Globus pallidus (tissue), 1 donor: Measurements from ENCODE around the gene ARHGAP4.

Experiments
- DNase-seq: peaks from one replicate; pipeline ENCODE4 v3.0.0-alpha.2; 2015; ENCODE audit warnings: low spot score

The ARHGAP4 gene

DNA sequence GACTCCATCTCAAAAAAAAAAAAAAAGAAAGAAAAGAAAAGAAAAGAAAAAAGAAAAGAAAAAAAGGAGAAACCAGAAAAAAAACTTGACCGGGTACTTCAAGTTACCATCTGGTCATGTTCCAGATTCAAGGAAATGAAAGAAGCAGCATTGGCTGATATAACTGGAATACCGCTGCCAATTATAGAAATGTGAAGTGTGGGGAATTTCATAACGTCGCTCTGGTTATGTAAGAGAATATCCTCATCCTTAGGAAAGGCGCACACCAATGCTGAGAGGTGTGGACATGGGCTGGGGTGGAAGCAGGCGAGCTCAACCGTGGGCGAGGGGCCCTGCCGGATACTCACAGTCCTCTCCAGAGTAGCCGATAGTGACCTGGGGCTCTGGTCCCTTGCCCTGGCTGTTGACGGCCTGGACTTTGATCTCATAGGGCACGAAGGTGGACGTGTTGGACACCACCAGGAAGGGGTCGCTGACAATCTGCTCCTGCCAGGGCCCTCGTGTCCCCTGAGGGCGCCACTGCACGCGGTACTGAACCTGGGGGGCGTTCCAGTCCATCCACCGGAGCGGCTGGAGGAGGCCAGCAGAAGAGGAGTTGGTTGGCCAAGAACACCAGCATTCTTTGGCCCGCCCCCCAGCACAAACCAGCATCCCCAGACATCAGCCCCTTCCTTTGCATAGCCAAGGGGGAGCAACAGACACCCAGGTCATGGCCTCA lies 59.6 kb downstream of the ARHGAP4 start:
- no peak for DNase-seq

GRCh38 chrX:153865685-153866084 lies 60.4 kb downstream of the ARHGAP4 start:
- no peak for DNase-seq

DNA sequence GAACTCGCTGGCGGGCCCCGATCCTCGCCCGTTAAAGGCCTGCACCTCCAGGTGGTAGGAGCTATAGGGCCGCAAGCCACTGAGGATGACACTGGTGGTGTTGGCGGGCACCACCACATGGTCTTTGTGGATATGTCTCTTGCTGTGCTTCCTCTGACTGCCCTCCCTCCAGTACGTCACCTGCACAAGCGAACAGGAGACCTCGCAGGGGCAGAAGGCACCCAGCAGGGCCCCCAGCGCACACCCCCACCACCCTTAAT lies 60.8 kb downstream of the ARHGAP4 start:
- no peak for DNase-seq

GRCh38 chrX:153864561-153865320 lies 61.3 kb downstream of the ARHGAP4 start:
- DNase-seq: no peak

- DNase-seq: no peak
Observed at GRCh38 chrX:153864101-153864500, 62.0 kb downstream of the ARHGAP4 start.

DNA sequence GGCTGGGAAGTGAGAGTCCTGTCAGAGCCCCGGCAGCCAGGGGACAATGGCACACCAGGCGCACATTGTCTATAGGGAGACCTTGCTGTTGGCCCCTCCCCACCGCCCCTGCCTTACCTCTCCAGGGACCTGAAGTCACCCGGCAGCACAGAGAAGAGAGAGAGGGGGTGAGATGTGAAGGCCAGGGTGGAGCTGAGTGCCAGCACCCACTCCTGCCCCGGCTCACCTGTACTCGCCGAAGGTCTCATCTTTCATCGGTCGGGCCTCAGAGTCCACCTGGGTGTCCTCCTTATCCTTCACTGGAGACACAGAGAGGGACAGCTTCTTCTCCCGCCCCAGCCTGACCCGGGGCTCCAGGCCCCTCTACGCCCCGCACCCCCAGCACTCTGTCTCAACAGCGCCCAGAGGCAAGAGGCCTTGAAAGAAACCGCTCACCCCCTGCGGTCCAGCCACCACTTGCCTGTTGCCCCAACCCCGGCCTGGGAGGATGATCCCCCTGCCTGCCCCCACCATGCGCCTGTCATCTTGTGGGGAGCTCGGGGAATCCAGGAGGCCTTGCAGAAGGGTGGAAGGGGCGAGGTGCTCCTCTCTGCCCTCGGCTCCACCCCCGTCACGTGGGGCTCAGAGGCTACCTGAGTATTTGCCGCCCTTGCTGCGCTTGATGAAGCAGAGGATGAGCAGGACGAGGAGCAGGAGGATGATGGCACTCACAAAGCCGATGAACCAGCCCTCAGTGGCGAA lies 62.6 kb downstream of the ARHGAP4 start:
- no peak for DNase-seq

DNA sequence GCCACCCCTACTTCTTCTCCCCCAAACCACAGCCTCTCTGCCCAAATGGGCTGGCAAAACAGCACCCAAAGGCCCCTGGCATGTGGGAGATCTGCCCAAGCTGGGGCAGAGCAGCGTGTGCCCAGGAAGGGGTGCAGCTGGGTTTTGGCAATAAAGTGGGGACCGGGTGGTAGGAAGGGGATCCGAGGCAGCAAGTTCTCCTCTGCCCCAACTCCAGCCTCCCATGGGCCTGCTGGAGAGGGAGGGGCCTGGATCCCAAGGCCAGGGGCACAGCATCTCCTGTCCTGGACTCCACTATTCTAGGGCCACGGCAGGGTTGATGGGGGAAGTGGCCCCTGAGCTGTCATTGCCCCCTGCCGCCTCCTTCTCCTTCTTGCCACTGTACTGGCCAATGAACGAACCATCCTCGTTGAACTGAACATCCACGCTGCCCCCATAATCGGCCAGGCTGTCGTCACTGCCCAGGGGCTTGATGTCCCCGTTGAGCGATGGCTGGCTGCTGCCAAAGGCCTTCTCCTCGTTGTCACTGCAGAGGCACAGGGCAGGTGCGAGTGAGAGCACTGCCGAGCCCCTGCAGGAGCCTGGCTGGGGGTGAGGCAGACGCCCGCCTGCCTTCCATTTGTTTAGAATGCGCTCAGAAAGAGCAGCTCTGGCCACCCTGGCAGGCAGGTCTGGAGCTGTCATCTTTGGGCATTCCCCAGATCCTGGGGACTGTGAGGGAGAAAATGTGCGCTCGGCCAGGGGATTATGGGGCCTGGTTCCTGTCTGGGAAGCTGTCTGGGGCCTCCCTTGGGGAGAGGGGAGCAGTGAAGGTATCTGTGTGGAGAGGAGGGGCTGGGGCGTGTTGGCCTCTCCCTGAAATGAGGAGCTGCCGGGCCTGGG lies 63.5 kb downstream of the ARHGAP4 start:
- DNase-seq: no peak

- DNase-seq: no peak
Observed at GRCh38 chrX:153861733-153862310, 64.2 kb downstream of the ARHGAP4 start.

DNA sequence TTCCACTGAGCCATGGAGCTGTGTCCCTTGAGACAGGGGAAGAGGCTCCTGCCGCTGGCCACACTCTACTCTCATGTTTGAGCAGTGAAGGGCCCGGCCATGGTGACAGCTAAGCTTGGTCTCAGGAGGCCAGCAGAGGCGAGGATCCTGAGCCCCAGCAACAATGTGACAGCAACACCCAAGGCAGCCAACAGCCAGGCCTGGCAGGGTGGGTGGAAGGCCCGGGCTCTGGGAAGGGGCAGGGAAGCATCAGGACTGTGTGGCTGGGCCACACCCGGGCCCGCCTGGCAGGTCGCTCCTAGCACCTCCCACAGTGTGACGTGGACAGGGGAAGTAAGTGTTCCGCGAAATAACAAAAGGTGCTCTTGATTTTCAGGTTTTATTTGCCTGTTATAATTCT lies 64.9 kb downstream of the ARHGAP4 start:
- DNase-seq: no peak
